Brain microvascular endothelial cell (primary cell): ENCODE results near the gene AFF3.

Source experiments
- DNase-seq: peaks from one replicate; pipeline ENCODE4 v3.0.0-alpha.2; 2020
- H3K27ac ChIP-seq: fragments of 250-450 bp; sonication (Bioruptor Pico); 2 replicates; pipeline ENCODE4 v1.5.1; 2020; ENCODE audit warnings: mild to moderate bottlenecking, moderate library complexity
- H3K27me3 ChIP-seq: fragments of 250-450 bp; sonication (Bioruptor Pico); replicated peaks from 2 replicates; pipeline ENCODE4 v1.5.1; 2020; ENCODE audit warnings: mild to moderate bottlenecking
- H3K36me3 ChIP-seq: fragments of 250-450 bp; sonication (Bioruptor Pico); replicated peaks from 2 replicates; pipeline ENCODE4 v1.5.1; 2020; ENCODE audit warnings: mild to moderate bottlenecking
- H3K4me3 ChIP-seq: 2 replicates; pipeline ENCODE4 v1.5.1; 2011; ENCODE audit warnings: low read depth, mild to moderate bottlenecking, control low read depth, low read length, moderate library complexity
- in situ Hi-C: cut with HindIII; loops from 2 replicates; pipeline ENCODE4 v1.10.0; 2017; ENCODE audit warnings: low sequenced_read_pairs, low pct_ligation_motif_present
- TF ChIP-seq, protein P1 (sequence below): IDR thresholded peaks from 2 replicates; pipeline ENCODE4 v1.5.1; 2011; ENCODE audit warnings: low read depth, mild to moderate bottlenecking, moderate library complexity, low read length, control low read depth, inconsistent platforms; ENCODE audit errors: missing control alignments

The AFF3 gene

DNA sequence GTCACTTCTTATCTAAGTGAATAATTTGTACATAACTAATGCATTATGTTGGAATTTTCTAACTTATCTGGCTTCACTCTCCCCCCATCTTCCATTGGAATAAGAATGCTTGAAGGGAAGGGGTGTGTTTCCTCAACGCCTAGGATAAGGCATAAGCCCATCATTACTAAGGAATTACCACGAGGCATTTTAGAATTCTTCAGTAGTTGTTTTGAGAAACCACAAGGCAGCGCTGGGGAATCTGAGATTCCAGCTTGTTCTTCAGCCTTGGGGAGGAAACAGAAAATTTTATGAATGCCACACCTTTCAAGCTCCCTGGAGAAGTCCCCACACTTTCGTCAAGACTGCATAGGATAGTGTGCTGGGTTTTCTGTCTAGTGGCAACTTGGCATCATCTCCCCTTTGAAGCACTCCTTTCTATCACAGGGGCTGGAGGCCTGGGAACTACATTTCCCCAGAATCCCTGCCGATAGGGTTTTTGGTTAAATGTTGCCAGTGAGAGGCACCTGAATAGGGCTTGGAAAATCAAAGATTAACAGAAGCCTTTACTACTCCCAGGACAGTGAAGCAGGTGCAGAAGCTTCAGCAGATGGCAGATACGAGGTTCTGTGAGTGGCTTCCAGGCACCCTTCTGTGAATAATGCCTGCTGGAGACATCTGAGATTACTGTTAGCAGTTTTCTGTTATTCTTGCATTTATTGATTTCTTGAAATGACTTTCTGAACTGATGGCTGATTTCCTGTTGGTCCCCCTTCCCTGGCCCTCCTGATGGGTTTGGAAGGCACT, 459.9 kb downstream of the AFF3 start:
- TF ChIP-seq, protein P1, sequence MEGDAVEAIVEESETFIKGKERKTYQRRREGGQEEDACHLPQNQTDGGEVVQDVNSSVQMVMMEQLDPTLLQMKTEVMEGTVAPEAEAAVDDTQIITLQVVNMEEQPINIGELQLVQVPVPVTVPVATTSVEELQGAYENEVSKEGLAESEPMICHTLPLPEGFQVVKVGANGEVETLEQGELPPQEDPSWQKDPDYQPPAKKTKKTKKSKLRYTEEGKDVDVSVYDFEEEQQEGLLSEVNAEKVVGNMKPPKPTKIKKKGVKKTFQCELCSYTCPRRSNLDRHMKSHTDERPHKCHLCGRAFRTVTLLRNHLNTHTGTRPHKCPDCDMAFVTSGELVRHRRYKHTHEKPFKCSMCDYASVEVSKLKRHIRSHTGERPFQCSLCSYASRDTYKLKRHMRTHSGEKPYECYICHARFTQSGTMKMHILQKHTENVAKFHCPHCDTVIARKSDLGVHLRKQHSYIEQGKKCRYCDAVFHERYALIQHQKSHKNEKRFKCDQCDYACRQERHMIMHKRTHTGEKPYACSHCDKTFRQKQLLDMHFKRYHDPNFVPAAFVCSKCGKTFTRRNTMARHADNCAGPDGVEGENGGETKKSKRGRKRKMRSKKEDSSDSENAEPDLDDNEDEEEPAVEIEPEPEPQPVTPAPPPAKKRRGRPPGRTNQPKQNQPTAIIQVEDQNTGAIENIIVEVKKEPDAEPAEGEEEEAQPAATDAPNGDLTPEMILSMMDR, result no peak
- peak; percentile 54 for DNase-seq

DNA sequence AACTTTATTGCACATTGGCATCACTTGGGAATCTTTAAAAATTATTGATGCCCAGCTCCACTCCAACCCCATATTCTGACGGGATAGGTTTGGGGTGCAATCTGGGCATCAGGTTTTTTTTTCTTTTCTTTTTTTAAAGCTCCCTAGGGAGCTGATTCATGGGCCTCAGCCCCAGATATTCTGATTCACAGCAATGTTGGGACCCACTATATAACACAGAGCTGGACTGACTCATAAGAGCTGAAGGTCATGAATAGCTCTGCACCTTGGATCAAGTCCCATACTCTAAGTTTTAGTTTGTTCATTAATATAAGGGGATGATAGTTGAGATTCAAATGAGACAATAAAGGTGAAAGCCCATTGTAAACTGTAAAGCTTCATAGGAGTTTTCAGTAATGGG, 461.4 kb downstream of the AFF3 start:
- TF ChIP-seq, protein P1, result no peak
- in situ Hi-C loops, result no loop called here

More for the DNA sequence above, 459.9 kb downstream of the AFF3 start:
- no peaks in the 10 kb centered on the region for H3K36me3 ChIP-seq
- H3K27ac ChIP-seq, result no peak overlapping the region
- H3K4me3 ChIP-seq, result no peak overlapping the region
- no peaks in the 10 kb centered on the region for H3K27me3 ChIP-seq
- in situ Hi-C loops, result no loop called here

DNA sequence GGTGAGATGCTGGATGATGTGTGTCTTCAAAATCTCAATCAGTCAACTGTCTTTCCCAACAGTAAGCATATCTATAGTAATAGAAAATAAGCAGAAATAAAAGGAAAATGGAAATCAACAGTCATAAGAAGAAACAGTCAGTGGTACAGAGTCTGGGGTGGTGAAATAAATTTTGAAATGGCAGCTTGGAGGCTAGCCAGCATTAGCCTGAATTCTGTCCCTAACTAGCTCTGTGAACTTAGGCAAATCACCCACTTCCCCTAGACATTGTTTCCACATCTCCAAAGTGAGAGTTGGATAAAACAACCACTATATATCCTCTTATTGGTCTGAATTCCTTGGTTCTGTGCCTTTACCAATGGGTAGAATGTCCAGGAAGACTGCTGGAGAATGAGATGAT, 462.9 kb downstream of the AFF3 start:
- TF ChIP-seq, protein P1, result no peak
- Histone ChIP-seq H3K27me3 (no peaks in the 10 kb centered on the region), H3K27ac (no peak overlapping the region), H3K36me3 (no peaks in the 10 kb centered on the region), H3K4me3 (no peak overlapping the region)
- no peak for DNase-seq
- in situ Hi-C loops, result no loop called here

More for the DNA sequence above, 461.4 kb downstream of the AFF3 start:
- peak; percentile 73 for DNase-seq
- H3K4me3 ChIP-seq, result no peak overlapping the region
- H3K27me3 ChIP-seq, result no peaks in the 10 kb centered on the region
- H3K27ac ChIP-seq, result no peak overlapping the region
- H3K36me3 ChIP-seq, result no peaks in the 10 kb centered on the region

DNA sequence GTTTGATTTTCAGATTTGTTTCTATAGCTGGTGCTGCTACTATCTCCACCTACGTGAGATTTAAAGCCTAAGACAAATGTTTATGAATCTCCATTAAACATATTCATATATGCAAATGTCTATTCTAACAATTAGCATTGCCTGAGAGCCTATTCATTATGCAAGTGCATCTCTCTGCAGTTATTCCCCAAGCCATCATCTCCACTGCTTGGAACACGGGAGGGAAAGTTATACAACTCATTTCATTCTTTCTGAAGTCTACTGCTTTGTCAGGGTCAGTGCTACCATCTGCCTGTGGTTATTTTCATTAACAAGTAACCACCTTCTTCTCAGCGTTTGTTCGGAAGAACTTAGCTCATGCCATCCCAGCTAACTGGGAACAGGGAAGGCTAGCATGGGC, 463.8 kb downstream of the AFF3 start:
- TF ChIP-seq, protein P1, result no peak
- no peak overlapping the region for H3K27ac ChIP-seq
- in situ Hi-C loops, result no loop called here
- no peaks in the 10 kb centered on the region for H3K27me3 ChIP-seq
- H3K4me3 ChIP-seq, result no peak overlapping the region
- no peaks in the 10 kb centered on the region for H3K36me3 ChIP-seq
- DNase-seq, result no peak

DNA sequence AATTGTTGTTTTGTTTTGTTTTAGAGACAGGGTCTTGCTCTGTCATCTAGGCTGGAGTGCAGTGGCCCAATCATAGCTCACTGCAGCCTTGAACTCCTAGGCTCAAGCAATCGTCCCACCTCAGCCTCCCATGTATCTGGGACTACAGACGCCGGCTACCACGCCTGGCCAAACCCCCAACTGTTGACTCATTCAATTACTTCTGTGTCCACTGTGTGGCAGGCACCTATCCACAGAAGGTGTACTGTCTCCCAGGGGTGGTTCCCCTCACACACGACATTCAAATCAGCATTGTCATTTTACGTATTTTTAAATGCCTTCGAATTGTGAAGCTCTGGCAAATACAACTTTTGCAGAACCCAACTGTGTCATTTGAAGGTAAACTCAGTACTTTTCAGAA, 464.6 kb downstream of the AFF3 start:
- Histone ChIP-seq H3K27ac (no peak overlapping the region), H3K27me3 (no peaks in the 10 kb centered on the region), H3K4me3 (no peak overlapping the region), H3K36me3 (no peaks in the 10 kb centered on the region)
- in situ Hi-C loops, result no loop called here
- no peak for DNase-seq
- TF ChIP-seq, protein P1, result no peak

DNA sequence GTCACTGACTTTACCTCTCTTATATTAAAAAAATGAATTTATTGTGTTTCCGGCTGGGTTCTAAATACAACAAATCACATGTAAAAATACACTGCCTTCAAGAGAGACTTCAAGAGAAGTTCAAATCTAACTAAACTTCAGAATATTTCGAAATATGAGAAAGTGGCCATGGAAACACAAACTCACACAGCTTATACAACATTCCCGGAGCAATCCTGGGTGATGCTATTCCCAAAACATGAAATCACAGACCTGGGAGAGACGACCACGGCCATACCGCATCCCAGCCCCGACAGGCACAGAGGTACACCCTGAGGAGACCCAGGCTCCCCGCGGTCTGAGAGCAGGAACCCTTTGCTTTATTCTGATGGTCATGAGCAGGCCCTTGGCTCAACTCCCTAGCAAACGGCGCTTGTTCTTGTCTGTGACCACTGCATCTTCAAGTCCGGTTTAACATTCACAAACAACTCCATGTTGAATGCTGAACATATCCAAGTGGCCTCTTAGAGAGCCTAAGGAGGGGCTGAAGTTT, 467.2 kb downstream of the AFF3 start:
- TF ChIP-seq, protein P1, result no peak
- Histone ChIP-seq H3K27ac (no peak overlapping the region), H3K36me3 (no peaks in the 10 kb centered on the region), H3K27me3 (no peaks in the 10 kb centered on the region), H3K4me3 (no peak overlapping the region)
- no peak for DNase-seq
- in situ Hi-C loops, result no loop called here
